HEK293 (cell line): ENCODE data around the gene PPP1R9B.
A peak's percentile ranks its signal among the peaks of the same experiment; 100 is the strongest.

Experiments used
- CTCF ChIP-seq: fragments of 450-650 bp; formaldehyde crosslinking; IDR thresholded peaks from 2 replicates; pipeline ENCODE4 v1.5.1; 2016; ENCODE audit warnings: missing biosample characterization, missing genetic modification characterization
- MYNN ChIP-seq: fragments of 450-650 bp; formaldehyde crosslinking; IDR thresholded peaks from 2 replicates; pipeline ENCODE4 v1.5.1; 2016; ENCODE audit warnings: missing biosample characterization, missing genetic modification characterization, borderline replicate concordance
- REST ChIP-seq: fragments of 450-650 bp; formaldehyde crosslinking; IDR thresholded peaks from 2 replicates; pipeline ENCODE4 v1.5.1; 2016; ENCODE audit warnings: missing biosample characterization, missing genetic modification characterization
- ZBTB21 ChIP-seq: fragments of 450-650 bp; formaldehyde crosslinking; IDR thresholded peaks from 2 replicates; pipeline ENCODE4 v1.5.1; 2017; ENCODE audit warnings: missing biosample characterization, missing genetic modification characterization
- ZBTB26 ChIP-seq: fragments of 450-650 bp; formaldehyde crosslinking; optimal IDR thresholded peaks from 2 replicates; pipeline ENCODE3; 2016; ENCODE audit warnings: missing biosample characterization, mild to moderate bottlenecking, missing genetic modification characterization
- ZBTB8A ChIP-seq: fragments of 450-650 bp; formaldehyde crosslinking; IDR thresholded peaks from 2 replicates; pipeline ENCODE4 v1.5.1; 2016; ENCODE audit warnings: missing biosample characterization, missing genetic modification characterization
- ZNF335 ChIP-seq: fragments of 450-650 bp; formaldehyde crosslinking; conservative IDR thresholded peaks from 2 replicates; pipeline ENCODE4 v1.5.1; 2016; ENCODE audit warnings: missing biosample characterization, missing genetic modification characterization

- TF ChIP-seq MYNN (tag by site-specific recombination) (no peak), REST (tag by site-specific recombination) (no peak), ZNF335 (tag by site-specific recombination) (peak; percentile 37), CTCF (no peak), ZBTB8A (tag by site-specific recombination) (no peak), ZBTB26 (tag by site-specific recombination) (peak; percentile 66), ZBTB21 (tag by site-specific recombination) (no peak; the same call in 1 of the 2 replicates)
Observed at GRCh38 chr17:50129728-50130558, 20.5 kb downstream of the PPP1R9B start, which contains the start of gene SAMD14.
